ENCODE data around the gene RNU1-4.
"Not testable (repeated sequence)": the region's sequence is repeated elsewhere in the genome, so short reads cannot be mapped to it uniquely, and the experiment has no call there.

RNU1-4 gene

DNA sequence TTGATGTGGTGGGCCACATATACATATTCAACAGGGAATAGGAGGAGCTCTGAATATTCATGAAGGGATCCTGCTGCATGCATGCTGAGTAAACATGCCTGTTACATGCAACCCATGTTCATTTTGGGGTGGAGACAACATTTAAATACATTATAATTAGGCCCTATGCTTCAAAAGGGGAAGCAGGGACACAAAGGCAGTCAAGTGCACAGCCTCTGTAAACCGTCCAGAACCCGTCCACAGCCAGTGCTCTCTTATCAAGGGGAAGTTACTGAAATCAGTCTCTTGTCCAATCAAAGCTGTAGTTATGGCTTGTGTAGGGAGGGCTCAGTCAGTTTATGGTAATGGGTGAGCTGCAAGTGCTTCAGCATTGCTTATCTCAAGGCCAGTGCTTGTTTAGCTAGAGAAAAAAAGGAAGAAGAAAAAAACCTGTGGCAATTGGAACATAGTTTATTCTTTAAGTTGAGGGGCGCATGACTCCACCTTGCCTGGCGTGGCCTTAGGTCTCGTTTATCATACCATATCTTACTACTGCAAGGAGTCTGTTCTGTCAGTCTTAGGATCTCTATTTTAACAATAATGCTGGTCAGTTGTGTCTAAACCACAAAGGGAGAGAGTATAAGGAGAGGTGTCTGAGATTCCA is 7.9 kb upstream of the RNU1-4 start:
- DNase-seq: not testable (repeated sequence)

DNA sequence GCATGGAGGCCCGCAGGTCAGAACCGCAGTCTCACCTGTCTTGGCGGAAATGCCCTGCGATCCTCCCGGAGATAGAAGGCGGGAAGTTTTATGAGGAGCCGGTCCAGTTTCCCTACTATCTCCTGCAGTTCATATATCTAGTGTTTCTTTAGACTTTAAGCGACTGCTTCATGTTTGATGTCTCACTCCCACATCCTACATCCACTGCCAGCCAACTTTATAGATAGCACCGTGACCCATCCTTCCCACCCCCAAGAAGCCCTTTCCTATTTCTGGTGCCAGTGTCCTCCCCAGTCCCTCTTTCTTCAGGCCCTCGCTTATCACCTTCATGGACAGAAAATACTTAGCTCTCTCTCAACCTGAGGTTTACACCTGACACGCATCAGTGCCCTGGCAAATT is 914 bp downstream of the RNU1-4 start:
- not testable (repeated sequence) for DNase-seq

DNA sequence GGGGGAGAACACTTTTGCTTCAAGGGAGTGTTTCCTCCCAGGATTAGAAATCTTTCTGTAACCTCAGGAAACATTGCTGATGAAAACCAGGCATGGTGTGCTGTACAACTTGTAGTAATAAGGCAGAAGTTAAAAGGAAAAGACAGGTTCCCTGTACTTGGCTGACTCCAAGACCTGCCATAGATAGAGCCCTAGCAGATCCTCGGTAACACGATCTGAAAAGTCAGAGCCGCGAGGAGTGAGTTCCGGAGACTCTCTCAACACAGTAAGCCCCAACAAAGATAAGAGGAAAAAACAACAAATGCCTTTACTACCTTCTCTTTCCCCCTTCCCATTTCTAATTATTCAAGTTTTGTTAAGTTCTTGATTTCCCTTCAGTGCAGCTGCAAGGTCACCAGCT is 7.3 kb downstream of the RNU1-4 start:
- DNase-seq: not testable (repeated sequence)

DNA sequence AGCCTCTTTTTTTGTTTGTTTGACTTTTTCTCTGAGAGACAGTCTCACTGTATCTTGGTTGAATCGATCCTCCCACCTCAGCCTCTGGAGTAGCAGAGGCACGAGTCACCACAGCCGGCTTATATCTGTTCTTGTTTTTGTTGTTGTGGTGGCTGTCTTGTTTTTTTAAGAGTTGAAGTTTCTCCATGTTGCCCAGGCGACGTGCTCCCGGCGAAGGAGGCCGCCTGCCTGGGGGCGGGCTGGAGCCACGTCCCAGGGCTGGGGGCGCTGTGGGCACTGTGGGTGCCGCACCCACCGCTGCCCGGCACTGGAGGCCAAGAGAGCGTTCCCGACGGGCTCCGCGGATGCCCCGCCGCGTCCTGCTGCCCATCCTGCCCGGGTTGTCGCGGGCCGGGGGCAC is 8.4 kb downstream of the RNU1-4 start:
- DNase-seq: not testable (repeated sequence)

DNA sequence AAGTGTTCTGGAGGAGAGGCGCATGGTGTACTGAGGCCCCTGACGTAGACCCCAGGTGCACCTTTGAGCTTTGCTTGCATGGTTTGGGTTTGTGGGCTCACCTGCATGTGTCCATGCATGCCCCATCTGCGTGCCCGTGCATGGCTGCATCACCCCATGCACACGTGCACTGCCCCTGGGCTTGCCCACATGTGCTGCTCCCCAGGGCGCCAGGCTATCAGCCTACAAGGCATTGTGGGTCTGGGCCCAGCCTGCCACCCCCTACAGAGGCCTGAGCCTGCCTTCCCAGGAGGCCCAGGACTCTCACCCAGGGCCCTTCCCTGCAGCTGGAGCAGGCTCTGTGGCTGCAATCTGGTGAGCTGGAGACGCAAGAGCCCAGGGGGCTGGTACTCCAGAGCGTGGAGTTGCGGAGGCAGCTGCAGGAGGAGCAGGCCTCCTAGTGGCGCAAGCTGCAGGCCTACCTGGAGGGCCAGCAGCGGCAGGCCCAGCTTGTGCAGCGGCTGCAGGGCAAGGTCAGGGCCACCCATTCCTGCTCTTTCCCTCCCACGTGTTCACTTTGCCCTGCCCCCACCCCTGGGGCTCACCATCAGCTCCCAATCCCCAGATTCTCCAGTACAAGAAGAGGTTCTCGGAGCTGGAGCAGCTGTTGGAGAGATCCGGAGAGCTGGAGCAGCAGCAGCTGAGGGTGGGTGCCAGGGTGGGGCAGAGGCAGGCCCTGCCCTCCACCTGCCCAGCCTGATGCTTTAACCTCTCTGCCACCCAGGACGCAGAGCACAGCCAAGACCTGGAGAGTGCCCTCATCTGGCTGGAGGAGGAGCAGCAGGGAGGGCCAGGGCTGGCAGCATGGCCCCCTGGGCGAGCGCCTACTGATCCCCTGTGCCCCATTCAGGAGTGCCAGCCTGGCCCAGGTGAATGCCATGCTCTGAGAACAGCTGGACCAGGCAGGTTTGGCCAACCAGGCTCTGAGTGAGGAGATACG is 9.9 kb downstream of the RNU1-4 start:
- not testable (repeated sequence) for DNase-seq

DNA sequence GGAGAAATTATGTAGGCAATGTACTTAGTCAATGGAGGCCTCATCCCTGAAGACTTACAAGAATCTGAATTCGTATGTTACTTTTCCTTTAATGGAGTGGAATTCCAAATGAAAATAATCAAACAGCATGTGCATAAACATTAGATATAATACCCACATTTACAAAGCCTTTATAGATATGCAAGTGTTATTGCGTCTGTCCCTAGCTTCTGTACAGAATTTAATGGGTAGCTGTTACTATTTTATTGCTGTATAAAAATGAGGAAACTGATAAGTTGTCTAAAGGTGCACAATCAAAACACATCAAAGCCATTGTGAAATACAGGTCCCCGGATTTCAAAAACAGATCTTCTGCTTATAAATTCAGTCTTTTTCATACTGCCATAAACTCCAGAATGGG is 12.5 kb downstream of the RNU1-4 start:
- not testable (repeated sequence) for DNase-seq

DNA sequence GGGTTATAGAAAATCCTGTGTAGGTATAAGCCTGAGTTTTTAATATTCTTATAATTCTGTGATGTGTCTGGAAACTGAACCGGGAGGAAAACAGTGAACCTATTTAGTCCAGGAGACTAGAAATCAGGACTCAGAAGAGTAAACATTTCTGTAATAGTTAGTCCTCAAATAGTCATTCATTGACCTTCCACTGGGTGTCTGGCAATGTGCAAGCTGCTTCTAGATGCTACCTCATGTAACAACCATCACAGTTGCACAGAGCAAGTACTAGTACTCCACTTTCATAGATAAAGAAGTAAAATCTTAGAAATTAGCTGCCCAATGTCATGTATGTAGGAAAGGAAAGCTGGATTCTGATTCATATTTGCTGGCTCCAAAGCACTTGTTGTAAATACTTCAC is 15.1 kb downstream of the RNU1-4 start:
- not testable (repeated sequence) for DNase-seq

DNA sequence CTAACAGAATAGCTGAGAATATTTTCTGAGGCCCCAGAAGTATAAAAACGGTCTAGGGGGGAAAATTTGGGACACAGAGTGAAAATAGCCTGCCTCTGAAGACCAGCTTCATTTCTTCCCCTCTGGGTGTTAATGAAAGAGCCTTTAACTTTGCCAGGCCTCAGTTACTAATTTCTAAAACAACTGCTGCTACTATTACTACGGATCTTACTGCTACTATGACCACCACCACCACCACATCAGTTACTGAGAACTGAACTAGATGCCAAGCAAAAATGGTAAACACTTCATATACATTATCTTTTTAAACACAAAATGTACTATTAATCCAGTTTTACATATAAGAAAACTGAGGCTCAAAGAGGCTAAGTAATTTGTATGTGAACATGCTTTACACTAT is 15.6 kb downstream of the RNU1-4 start:
- DNase-seq: not testable (repeated sequence)

DNA sequence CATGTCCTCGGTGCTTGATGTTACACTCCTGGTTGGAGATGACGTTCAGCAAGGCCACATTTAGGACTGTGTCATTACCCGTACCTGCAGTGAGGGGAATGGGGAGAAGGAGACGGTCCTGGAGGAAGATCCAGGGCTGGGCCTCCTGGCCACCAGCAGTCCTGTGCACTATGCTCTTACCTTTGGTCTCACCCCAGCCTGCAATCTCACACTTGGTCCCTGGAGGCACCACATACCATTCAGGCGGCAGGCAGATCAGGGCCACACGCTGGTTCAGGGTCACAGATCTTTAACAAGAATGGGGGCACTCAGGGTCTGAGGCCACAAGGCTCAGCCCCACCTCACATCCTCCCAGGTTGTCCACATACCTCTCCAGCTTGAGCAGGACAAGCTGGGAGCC is 17.3 kb downstream of the RNU1-4 start:
- not testable (repeated sequence) for DNase-seq

DNA sequence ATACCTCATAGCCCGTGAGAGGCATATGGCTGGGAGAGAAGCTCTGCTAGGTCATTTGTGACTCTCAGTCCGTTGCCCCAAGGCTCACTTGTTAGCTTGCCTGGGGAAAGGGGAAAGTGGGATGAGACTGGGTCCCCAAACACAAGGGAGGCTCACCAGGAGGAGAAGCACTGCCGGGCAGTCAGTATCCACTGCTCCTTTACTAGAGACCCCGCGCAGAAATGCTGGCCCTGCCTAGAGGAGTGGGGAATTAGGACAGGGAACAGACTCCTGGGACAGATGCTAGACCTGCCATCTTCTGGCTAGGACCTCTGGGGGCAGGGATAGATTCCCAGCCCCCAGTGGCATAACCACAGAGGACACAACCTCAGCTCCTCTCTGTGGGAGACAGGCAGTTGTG is 17.7 kb downstream of the RNU1-4 start:
- not testable (repeated sequence) for DNase-seq

DNA sequence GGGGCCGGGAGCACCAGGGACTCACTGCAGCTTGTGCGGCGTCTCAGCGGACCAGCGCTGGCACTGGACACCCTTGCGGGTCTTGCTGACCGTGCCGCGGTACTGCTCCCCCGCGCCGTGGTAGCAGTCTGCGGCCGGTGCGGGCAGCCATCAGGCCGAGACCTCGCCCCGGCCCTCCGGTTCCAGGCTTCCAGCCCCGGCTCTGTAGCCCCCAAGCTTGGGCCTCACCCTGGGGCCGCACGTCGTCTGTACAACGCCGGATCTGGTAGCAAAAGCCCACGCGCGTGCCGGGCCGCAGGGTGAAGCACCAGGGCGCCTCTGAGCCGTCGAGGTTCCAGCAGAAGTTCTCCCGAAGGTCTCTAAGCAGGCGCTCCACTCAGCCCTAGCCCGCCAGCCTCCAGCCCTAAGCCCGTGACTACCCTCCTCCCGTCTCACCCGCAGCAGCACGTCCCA is 18.8 kb downstream of the RNU1-4 start:
- DNase-seq: not testable (repeated sequence)

DNA sequence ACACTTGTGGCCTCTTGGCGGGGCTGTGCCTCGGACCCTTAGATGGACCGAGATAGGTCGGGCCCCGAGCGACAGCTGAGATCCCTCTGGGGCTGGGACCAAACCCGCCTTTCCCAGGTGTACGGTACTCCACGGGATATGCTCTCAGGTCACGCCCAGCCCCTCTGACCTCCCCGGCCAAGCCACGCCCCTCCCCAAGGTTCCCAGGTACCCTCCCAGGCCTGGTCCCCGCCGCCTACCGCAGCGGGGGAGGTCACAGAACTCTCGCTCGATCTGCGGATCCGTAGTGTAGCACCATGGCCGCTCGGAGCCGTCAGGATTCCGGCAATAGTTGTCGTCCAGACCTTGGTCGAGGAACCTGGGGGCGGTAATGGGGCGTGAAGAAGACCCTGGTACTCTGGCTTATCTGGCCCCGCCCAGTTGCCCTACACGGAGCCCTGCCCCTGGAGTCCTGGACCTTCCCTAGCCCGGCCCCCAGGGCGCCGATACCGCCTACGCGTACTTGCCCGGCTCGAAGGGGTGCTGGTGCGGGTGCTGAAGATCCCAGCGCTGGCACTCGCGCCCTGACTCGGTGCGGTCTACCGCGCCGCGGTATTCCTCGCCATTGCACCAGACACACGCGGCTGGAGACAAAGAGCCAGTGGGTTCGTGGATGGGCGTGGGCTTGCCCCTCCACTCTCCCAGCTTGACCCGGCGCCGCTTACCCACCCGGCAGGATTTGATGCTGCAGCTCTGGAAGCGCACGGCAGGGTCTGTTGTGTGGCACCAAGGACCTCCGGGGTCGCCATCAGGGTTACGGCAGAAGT is 19.5 kb downstream of the RNU1-4 start:
- DNase-seq: not testable (repeated sequence)

DNA sequence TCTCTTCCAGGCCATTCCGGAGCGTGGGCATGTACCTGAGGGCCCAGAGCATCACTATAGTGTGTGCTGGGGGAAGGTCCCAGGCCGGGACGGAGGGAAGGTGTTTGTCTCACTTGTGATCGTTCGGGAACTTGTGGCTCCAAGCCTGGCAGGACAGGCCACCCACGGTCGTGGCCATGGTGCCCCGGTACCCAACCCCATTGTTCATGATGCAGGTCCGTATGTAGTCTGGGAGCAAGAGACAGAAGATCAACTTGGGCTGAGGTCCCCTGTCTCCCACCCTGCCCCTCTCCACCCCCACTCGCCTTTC is 20.1 kb downstream of the RNU1-4 start:
- not testable (repeated sequence) for DNase-seq

DNA sequence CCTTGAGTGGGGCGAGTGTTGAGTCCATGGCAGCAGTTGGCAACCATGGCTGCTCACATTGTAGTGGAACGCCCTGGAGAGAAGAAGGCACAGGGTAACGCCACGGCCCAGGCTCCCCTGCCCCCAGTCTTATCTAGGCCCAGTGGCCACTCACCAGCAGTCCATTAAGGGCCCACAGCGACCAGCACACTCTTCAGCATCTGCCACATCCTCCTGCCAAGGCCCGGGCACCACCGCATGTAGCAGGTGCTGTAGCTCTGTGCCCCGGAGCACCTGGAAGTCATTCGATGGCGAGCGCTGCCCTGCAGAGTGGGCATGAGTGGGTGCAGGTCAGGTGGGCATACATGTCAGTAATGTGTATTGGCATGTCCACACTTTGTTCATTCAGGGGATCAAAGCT is 20.5 kb downstream of the RNU1-4 start:
- DNase-seq: not testable (repeated sequence)

DNA sequence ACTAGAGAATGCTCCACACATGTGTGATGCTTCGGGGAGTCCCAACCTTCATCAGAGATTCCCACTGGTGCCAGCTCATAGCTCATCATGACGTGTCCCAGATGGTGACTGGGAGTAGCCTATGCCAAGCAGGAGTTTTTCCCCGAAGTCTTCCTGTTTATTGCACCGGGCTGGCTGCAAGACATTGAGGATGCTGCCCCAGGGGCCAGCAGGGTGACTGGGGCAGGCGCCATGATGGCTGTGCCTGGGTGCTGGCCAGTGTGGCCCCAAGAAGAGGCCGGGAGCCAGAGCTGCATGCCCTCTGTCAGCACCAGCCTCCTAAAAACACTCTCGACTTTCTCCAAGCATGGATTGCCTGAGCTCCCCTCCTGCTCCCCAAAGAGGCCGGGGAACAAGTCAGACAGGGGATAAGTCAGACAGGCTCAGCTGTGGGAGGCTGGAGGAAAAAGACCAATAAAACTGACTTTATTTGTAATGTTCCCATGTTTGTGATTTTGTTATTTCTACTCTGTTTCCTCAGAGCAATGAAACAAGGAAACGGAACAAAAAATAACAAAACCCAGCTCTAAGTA is 24.0 kb downstream of the RNU1-4 start:
- DNase-seq: not testable (repeated sequence)

DNA sequence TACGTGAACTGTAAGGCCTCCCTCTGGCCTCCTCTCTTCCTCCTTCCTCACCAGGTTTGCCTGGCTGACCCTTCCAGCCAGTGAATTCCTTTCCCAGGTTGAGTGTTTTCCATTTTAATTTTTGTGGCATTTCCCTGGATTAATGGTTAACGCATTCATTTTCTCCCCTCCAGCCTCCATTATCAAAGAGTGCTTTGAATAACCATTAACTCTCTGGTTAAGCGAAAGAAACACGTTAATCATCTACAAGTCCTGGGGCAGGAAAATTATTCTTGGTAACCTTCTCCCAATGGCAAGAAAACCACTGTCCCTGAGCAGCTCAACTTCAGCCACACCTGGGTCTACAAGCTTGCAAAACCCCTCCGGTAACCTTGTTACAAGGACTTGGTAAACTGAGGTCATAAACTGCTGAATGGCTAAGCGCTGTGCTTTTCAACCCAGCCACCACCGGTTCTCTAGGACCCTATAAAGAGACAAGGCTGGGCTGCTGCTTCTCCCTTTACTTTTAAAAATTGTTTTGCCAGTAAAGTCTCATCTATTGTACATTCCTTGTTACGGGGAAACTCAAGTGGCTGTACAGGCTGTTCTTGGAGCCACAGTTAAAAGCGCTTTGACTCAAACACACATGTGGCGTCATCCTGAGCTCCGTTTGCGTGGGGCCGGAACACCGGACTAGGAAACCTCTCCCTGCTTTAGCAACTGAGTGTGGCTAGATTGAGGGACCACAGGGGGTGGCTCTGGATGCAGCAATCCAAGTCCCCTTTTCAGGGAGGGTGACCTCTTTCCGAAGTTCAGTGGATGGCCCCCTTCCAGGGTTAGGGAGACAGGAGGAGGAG is 24.7 kb downstream of the RNU1-4 start:
- not testable (repeated sequence) for DNase-seq

DNA sequence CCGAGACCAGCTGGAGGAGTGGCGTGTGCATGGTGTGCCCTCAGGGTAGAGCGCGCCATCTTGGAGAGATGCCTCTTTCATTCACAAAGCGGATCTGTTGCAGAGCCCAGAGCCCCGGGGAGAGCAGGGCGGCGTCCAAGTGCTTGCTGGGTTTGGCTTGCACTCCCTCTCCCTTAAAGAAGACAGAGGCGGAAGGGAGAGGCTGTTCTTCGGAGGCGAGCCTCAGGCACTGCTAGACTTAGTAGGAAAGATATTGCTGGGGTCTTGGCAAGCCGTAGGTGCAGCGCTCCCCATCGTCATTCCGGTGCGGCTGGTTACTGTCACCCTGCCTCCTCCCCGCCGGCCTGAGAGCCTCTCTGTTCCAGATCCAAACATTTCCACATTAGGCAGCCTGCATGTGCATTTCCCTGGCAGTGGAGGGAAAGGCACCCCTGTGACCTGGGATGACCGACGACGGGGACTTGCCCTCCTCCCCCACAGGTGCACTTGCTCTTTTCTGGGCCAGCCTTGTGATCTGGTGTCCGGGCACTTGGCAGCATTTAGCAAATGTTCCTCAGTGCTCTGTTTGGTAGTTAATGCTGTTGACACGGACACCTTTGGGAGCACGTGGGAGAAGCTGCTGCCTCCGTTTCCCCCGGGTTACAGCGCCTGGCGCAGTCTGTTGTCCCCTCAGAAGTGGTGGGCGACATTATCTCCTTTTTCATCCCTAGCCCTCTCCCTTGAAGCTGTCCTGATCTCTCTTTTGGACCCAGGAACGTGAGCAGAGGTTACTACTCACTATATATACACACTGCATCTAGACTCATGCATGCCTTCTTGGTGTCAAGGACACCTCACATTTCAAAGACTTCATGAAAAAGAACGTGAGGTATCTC is 25.7 kb downstream of the RNU1-4 start:
- DNase-seq: not testable (repeated sequence)

DNA sequence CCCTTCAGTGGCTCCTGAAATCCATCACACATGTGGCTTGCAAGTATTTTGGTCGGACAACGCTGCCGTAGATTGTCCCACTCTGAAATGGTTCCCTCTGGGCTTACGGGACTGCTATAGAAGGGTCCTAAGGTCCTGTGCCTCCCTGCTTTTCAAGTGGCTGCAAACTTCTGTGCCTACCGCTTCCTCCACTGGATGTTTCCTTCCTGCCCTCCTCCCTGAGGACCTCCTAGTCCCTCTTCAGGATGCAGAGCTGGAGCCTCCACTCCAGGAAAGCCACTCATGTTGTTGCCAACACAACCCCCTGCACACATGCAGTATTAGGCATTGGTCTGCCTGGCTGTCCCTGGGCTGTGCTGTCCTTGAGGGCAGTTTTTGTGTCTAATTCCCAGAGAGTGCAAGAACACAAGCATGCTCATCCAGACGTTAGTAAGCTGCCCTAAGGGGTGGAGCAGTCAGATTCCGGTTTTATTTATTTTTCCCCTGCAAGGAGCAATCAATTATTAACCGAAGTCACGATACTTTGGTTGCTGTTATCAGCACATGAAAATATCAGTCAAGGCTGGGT is 26.5 kb downstream of the RNU1-4 start:
- DNase-seq: not testable (repeated sequence)

DNA sequence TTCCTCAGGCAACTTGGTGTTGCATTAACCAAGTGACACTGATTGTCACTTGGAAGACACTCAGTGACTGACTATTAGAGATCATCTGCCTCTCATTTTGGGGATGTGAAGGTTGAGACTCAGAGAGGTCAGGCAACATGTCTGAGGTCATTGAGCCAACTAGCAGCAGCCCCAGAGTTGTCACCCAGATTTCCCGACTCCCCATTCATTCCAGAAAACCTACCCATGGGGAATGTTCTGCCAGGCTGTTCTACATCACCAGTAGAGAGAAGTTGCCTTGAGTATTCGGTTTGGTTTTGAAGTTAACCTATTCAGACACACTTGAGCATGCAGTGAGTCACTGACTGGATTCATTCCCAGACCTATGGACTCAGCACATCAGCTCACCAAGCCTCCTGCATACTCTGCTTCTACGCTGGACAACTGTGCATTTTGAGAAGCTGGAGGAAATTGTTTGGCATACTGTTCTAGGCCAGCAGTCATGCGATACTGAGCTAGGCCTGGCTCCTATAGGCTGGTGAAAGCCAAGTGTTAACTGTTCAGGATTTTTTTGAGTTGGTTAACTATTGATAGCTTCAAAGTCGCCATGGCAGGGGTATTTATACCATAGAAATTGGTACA is 29.9 kb downstream of the RNU1-4 start:
- DNase-seq: not testable (repeated sequence)

DNA sequence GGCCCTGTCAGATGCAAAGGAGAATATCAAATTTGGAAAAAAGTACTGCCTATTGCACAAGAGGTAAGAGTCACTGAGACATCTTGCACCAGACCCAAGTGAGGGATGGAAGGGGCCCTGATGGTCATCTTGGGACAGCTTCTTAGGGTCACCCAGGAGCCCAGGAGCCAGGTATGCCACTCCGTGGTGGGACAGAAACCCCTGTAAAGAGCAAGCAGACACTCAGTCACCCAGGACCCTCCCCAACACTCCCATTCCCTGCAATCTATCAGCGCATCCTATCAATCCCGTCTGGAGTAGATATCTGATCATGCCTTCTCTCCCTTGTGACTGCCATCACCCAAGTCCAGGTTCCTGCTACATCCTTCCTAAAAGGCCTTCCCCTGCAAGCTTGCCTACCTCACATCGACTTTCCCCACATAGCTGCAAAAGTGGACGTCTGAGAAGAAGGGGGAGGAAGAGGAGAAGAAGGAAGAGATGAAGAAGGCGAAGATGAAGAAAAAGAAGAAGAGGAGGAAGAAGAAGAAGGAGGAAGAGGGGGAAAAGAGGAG is 30.7 kb downstream of the RNU1-4 start:
- not testable (repeated sequence) for DNase-seq

All from activated CD4-positive, alpha-beta T cell treated with anti-CD3 and anti-CD28 coated beads for 4 hours (primary cell).